Stimulated activated CD8-positive, alpha-beta memory T cell treated with anti-CD3 and anti-CD28 coated beads, Interleukin-12 subunit alpha, Interleukin-12 subunit beta, amount 100 ng/mL, for 4 hours (primary cell): ENCODE results near the gene KCNQ1.

ENCODE experiments used
- DNase-seq: peaks from one replicate; pipeline ENCODE4 v3.0.0-alpha.2; 2020; ENCODE audit warnings: low read depth

KCNQ1 gene

GRCh38 chr11:2651054-2651617, 206.3 kb downstream of the KCNQ1 start:
- no peak for DNase-seq

GRCh38 chr11:2651826-2652271, 207.0 kb downstream of the KCNQ1 start:
- no peak for DNase-seq

- DNase-seq = no peak
These were observed 207.8 kb downstream of the KCNQ1 start for GRCh38 chr11:2652333-2653197.

GRCh38 chr11:2653198-2653551, 208.4 kb downstream of the KCNQ1 start:
- no peak for DNase-seq

- DNase-seq = no peak
These were observed 209.3 kb downstream of the KCNQ1 start for GRCh38 chr11:2653930-2654739.

GRCh38 chr11:2655016-2655719, 210.4 kb downstream of the KCNQ1 start:
- no peak for DNase-seq

- DNase-seq = no peak
These were observed 211.2 kb downstream of the KCNQ1 start for GRCh38 chr11:2655834-2656622.

- DNase-seq = no peak
These were observed 212.1 kb downstream of the KCNQ1 start for GRCh38 chr11:2656859-2657258.

- DNase-seq = no peak
These were observed 213.0 kb downstream of the KCNQ1 start for GRCh38 chr11:2657697-2658284.

- no peak for DNase-seq
These were observed 215.6 kb downstream of the KCNQ1 start for GRCh38 chr11:2660357-2660939.

GRCh38 chr11:2661173-2662023, 216.6 kb downstream of the KCNQ1 start:
- DNase-seq = no peak

GRCh38 chr11:2662024-2662312, 217.2 kb downstream of the KCNQ1 start:
- no peak for DNase-seq

GRCh38 chr11:2662430-2663299, 217.9 kb downstream of the KCNQ1 start:
- no peak for DNase-seq

- DNase-seq = no peak
These were observed 218.7 kb downstream of the KCNQ1 start for GRCh38 chr11:2663506-2663905.

GRCh38 chr11:2663915-2664314, 219.1 kb downstream of the KCNQ1 start:
- no peak for DNase-seq

GRCh38 chr11:2664376-2664775, 219.6 kb downstream of the KCNQ1 start:
- no peak for DNase-seq

GRCh38 chr11:2664791-2665525, 220.2 kb downstream of the KCNQ1 start:
- DNase-seq = no peak
